K562 treated with DMSO at 1 percent for 12 hours (cell line): ENCODE data around the gene OLFM1. TPM values are rescaled to one million over a fixed set of nuclear protein-coding genes. Genes with fewer than 3 reads are reported as not detected.

Source experiments
- total RNA-seq: library from RNA; unstranded; fragments of 300-600 nt; gene quantifications from 2 replicates; pipeline ENCODE4 v1.2.3, GENCODE V29; 2022; ENCODE audit not compliant: insufficient read depth

OLFM1 gene
- not detected in 2 replicates for total RNA-seq

GRCh38 chr9:135087489-135087792 is at the start of gene OLFM1:
Gene OLFM1 (plus strand): TSS chr9:135087668. CDS start chr9:135087990, 322 bp downstream.

Other genes starting within 250 kb of the OLFM1 start
- not detected in 2 replicates for gene FCN2, start 206.9 kb upstream of the OLFM1 start, total RNA-seq
- gene FCN1, start 169.8 kb upstream of the OLFM1 start, total RNA-seq = not detected in 2 replicates